BJ (cell line): ENCODE data around the gene ADAMTS5. TPM values are rescaled to one million over a fixed set of nuclear protein-coding genes. Genes with fewer than 3 reads are reported as not detected.
A peak's percentile ranks its signal among the peaks of the same experiment; 100 is the strongest.

Experiments used
- CTCF ChIA-PET: fragments of 350-600 bp; formaldehyde crosslinking; extraction: SDS; loops from one replicate; lab custom pipeline; 2021; ENCODE audit warnings: antibody characterized with exemption, inconsistent platforms; lab: Yijun Ruan, JAX
- POLR2A ChIA-PET: fragments of 300-600 bp; sonication (Branson Sonifier 250); formaldehyde crosslinking; extraction: SDS; loops from one replicate; lab custom pipeline; 2021; ENCODE audit warnings: antibody characterized with exemption; lab: Charles Lee
- DNase-seq: peaks from one replicate; pipeline ENCODE4 v3.0.0-alpha.2; 2011; ENCODE audit warnings: low read depth
- H3K27me3 ChIP-seq: 2 replicates; pipeline ENCODE4 v1.6.0; 2011; ENCODE audit warnings: low read length; ENCODE audit not compliant: control insufficient read depth, insufficient read depth
- H3K36me3 ChIP-seq: 2 replicates; pipeline ENCODE4 v1.5.1; 2011; ENCODE audit warnings: low read length; ENCODE audit not compliant: control insufficient read depth, insufficient read depth
- H3K4me3 ChIP-seq: 2 replicates; pipeline ENCODE4 v1.5.1; 2011; ENCODE audit warnings: low read depth, mild to moderate bottlenecking, control low read depth, low read length
- CTCF ChIP-seq: IDR thresholded peaks from 2 replicates; pipeline ENCODE4 v1.5.1; 2011; ENCODE audit warnings: low read depth, mild to moderate bottlenecking, control low read depth, inconsistent platforms, low read length, moderate library complexity; ENCODE audit not compliant: insufficient read depth
- polyA plus RNA-seq: library from polyadenylated mRNA; depleted of rRNA; stranded (reverse); fragments of >200 nt; gene quantifications from 2 replicates; pipeline ENCODE4 v1.2.3, GENCODE V29; 2011

ADAMTS5 gene
- polyA plus RNA-seq, 1 experiment, result 4.2 TPM

GRCh38 chr21:26965907-26966581 is 844 bp downstream of the ADAMTS5 start:
- CTCF ChIA-PET, result interaction anchor here (0.8 to 1.2 kb wide), 6 partner anchors 19 to 538 kb away, joined by 3 read pairs; no protein-coding TSS in a partner anchor
- POLR2A ChIA-PET, result interaction anchor here (0.6 to 0.8 kb wide), 2 partner anchors 521 to 599 kb away, joined by 4 to 8 read pairs; no protein-coding TSS in a partner anchor
- Histone ChIP-seq H3K27me3 (no peaks in the 10 kb centered on the region), H3K4me3 (peak overlapping the region; percentile 51), H3K36me3 (no peaks in the 10 kb centered on the region)
- TF ChIP-seq CTCF, result no peak
- no peak for DNase-seq

GRCh38 chr21:26965040-26965906 is 1.6 kb downstream of the ADAMTS5 start:
- Histone ChIP-seq H3K36me3 (no peaks in the 10 kb centered on the region), H3K27me3 (no peaks in the 10 kb centered on the region), H3K4me3 (peak overlapping the region; percentile 51)
- no peak for DNase-seq
- POLR2A ChIA-PET, result interaction anchor here (0.6 to 0.8 kb wide), 3 partner anchors 12 to 600 kb away, joined by 3 to 4 read pairs (median 3); no protein-coding TSS in a partner anchor
- CTCF ChIA-PET, result interaction anchor here (0.8 to 1.2 kb wide), 5 partner anchors 20 to 539 kb away, joined by 3 read pairs; no protein-coding TSS in a partner anchor
- TF ChIP-seq CTCF, result peak; percentile 53

- no peak for TF ChIP-seq CTCF
- POLR2A ChIA-PET, result interaction anchor here (0.6 kb wide), 8 partner anchors 9 to 1806 kb away, joined by 3 to 15 read pairs (median 4); no protein-coding TSS in a partner anchor
- H3K36me3 ChIP-seq, result no peaks in the 10 kb centered on the region
- DNase-seq, result no peak
- no peaks in the 10 kb centered on the region for H3K27me3 ChIP-seq
- peak overlapping the region; percentile 51 for H3K4me3 ChIP-seq
- CTCF ChIA-PET, result interaction anchor here (0.7 kb wide), 1 partner anchor 81 kb away, joined by 3 read pairs; no protein-coding TSS in a partner anchor
Measured at GRCh38 chr21:26964170-26964778, 2.6 kb downstream of the ADAMTS5 start.

GRCh38 chr21:26962621-26963181 is 4.2 kb downstream of the ADAMTS5 start:
- no peak for TF ChIP-seq CTCF
- Histone ChIP-seq H3K36me3 (no peaks in the 10 kb centered on the region), H3K27me3 (no peaks in the 10 kb centered on the region), H3K4me3 (no peak overlapping the region)
- no peak for DNase-seq
- CTCF ChIA-PET, result interaction anchor here (0.7 to 1.7 kb wide), 5 partner anchors 11 to 543 kb away, joined by 3 to 6 read pairs (median 3); no protein-coding TSS in a partner anchor
- POLR2A ChIA-PET, result interaction anchor here (0.6 to 0.9 kb wide), 3 partner anchors 12 to 607 kb away, joined by 3 to 6 read pairs (median 5); no protein-coding TSS in a partner anchor
